AG04450 (cell line): ENCODE results near the gene SPATA20. TPM values are rescaled to one million over a fixed set of nuclear protein-coding genes. Genes with fewer than 3 reads are reported as not detected.

Source experiments
- CTCF ChIA-PET: fragments of 300-600, 350-600 bp; formaldehyde crosslinking; extraction: SDS; loops from one replicate; lab custom pipeline; 2022; ENCODE audit warnings: antibody characterized with exemption, inconsistent platforms; lab: Charles Lee
- POLR2A ChIA-PET: fragments of 350-600 bp; formaldehyde crosslinking; extraction: SDS; loops from one replicate; lab custom pipeline; 2021; ENCODE audit warnings: antibody characterized with exemption, inconsistent platforms; lab: Yijun Ruan, JAX
- DNase-seq: peaks from one replicate; pipeline ENCODE4 v3.0.0-alpha.2; 2011; ENCODE audit warnings: low read depth, low spot score
- H3K27ac ChIP-seq: one replicate; pipeline ENCODE4 v1.5.1; 2012; ENCODE audit warnings: low read depth, low read length, control low read depth
- H3K27me3 ChIP-seq: one replicate; pipeline ENCODE4 v1.6.0; 2012; ENCODE audit warnings: low read length; ENCODE audit not compliant: control insufficient read depth, insufficient read depth
- H3K4me3 ChIP-seq: 2 replicates; pipeline ENCODE4 v1.5.1; 2011; ENCODE audit warnings: mild to moderate bottlenecking, low read depth, low read length, control low read depth
- H3K9me3 ChIP-seq: 2 replicates; pipeline ENCODE4 v1.5.1; 2012; ENCODE audit warnings: low read length; ENCODE audit not compliant: control insufficient read depth, insufficient read depth
- CTCF ChIP-seq: IDR thresholded peaks from 2 replicates; pipeline ENCODE4 v1.5.1; 2011; ENCODE audit warnings: low read depth, low read length, control low read depth, inconsistent platforms
- polyA plus RNA-seq: library from polyadenylated mRNA; depleted of rRNA; stranded (reverse); fragments of >200 nt; gene quantifications from 2 replicates; pipeline ENCODE4 v1.2.3, GENCODE V29; 2011

SPATA20 gene
- polyA plus RNA-seq, 1 experiment, result 17.1 TPM

GRCh38 chr17:50589095-50589705 lies 42.2 kb downstream of the SPATA20 start:
- no peak for DNase-seq
- no peak for TF ChIP-seq CTCF
- ChIA-PET POLR2A (interaction anchor here (1.0 kb wide), 1 partner anchor 26 kb away, joined by 3 read pairs; no protein-coding TSS in a partner anchor), CTCF (no interaction called here)
- Histone ChIP-seq H3K27ac (no peak overlapping the region), H3K9me3 (no peaks in the 10 kb centered on the region), H3K4me3 (no peak overlapping the region), H3K27me3 (peaks cover 31% of the 10 kb centered on the region)

- no peak for TF ChIP-seq CTCF
- Histone ChIP-seq H3K9me3 (no peaks in the 10 kb centered on the region), H3K27me3 (peaks cover 20% of the 10 kb centered on the region), H3K27ac (no peak overlapping the region), H3K4me3 (no peak overlapping the region)
- no peak for DNase-seq
- CTCF ChIA-PET, result no interaction called here
- POLR2A ChIA-PET, result no interaction called here
Observed at GRCh38 chr17:50590946-50591737, 44.2 kb downstream of the SPATA20 start.

GRCh38 chr17:50593321-50593720 lies 46.3 kb downstream of the SPATA20 start:
- Histone ChIP-seq H3K27ac (no peak overlapping the region), H3K4me3 (no peak overlapping the region), H3K9me3 (no peaks in the 10 kb centered on the region), H3K27me3 (peaks cover 10% of the 10 kb centered on the region)
- ChIA-PET POLR2A (no interaction called here), CTCF (no interaction called here)
- no peak for DNase-seq
- no peak for TF ChIP-seq CTCF

DNA sequence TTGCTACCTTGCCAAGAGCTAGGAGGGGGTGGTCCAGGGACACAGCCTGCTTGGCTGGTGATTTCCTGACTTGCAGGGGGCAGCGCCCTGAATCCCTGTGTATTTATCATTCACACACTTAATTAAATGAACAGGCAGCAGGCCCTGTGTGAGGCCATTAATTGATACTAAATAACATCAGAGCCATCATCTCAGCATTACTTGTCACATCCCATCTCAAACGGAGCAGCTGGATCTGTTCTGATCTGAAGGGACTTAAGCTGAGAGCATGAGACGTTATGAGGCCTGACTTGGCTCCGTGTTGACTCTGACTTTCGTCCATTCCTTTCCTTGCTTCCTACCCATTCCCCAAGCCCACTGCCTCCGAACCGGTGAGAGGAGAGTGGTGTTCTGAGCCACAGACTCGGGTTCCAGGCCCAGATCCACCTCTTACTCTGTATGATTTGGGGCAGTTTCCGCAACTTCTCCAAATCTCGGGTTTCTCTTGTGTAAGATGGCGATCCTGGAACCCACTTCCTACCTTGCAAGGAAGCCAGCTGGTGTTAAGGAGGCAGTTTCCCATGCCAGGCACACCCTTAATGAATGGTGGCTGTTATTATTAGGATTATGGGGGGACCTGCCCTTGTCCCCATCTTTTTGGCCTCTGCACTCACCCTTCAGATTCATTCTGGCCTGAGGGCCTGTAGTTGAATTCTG lies 47.3 kb downstream of the SPATA20 start:
- Histone ChIP-seq H3K4me3 (no peak overlapping the region), H3K27ac (no peak overlapping the region), H3K9me3 (no peaks in the 10 kb centered on the region), H3K27me3 (peaks cover 11% of the 10 kb centered on the region)
- no peak for DNase-seq
- TF ChIP-seq CTCF, result no peak
- CTCF ChIA-PET, result no interaction called here
- POLR2A ChIA-PET, result no interaction called here
